ENCODE results near the gene FAM83G.
A peak's percentile ranks its signal among the peaks of the same experiment; 100 is the strongest.
"Not testable (repeated sequence)": the region's sequence is repeated elsewhere in the genome, so short reads cannot be mapped to it uniquely, and the experiment has no call there.

The FAM83G gene

DNA sequence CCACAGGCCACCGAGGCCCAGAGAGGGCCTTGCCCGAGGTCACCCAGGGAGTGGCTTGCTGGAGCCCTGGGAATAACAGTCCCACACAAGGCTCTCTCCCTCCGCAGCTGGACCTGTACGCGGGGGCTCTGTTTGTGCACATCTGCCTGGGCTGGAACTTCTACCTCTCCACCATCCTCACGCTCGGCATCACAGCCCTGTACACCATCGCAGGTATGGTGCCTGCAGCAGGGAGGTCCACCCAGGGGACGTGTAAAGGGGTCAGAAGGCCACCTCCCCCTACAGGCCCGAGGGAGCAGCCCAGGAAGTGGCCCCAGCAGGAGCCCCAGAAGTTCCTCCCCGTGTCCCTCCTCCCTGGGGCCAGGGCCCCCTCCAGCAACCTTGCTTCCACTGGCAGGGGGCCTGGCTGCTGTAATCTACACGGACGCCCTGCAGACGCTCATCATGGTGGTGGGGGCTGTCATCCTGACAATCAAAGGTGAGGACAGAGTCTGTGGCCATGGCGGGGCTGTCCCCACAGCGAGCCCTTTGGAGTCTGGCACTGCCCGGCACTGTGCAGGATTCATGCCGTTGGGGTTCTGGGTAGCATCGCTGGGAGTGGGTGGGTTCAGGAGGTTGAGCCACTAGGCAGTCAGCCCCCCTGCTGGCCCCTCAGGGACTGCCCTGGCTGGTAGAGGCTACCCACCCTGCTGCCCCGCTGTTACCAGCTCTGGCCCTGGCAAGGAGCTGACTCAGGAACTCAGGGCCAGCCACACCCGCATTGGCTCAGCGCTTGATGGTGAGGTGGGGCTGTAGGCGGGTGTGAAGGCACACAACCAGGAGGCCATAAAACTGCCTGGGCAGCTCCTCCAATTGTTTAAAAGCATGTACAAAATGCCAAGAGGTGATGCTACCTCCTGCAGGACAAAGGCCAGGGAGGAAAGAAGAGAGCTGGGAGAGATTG lies 35.3 kb downstream of the FAM83G start:
- no peak for DNase-seq (ENCODE audit: low read depth)

- no peak for DNase-seq (ENCODE audit: low read depth)
Observed at GRCh38 chr17:18968345-18968744, 36.2 kb downstream of the FAM83G start.

DNA sequence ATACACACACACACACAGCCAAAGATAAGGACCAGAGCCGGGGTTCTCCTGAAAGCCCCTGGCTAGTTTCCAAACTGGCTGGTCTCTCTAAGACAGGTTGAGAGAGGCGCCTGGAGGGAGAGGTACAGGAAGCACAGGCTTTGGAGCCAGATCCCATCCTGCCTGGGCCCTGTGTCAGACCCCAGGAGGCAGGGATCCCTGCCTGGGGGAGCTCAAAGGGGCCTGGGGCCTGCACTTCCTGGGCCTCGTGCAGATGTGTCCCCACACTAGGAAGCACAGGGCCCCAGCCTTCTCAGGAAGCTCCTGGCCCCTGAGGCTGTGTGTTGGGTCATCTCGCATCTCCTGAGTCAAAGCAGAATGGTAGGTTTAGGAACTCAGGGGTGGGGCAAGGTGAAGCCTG lies 36.6 kb downstream of the FAM83G start:
- no peak for DNase-seq (ENCODE audit: low read depth)

GRCh38 chr17:18966831-18967624 lies 37.5 kb downstream of the FAM83G start:
- peak; percentile 44 for DNase-seq (ENCODE audit: low read depth)

GRCh38 chr17:18965530-18966236 lies 38.9 kb downstream of the FAM83G start:
- no peak for DNase-seq (ENCODE audit: low read depth)

DNA sequence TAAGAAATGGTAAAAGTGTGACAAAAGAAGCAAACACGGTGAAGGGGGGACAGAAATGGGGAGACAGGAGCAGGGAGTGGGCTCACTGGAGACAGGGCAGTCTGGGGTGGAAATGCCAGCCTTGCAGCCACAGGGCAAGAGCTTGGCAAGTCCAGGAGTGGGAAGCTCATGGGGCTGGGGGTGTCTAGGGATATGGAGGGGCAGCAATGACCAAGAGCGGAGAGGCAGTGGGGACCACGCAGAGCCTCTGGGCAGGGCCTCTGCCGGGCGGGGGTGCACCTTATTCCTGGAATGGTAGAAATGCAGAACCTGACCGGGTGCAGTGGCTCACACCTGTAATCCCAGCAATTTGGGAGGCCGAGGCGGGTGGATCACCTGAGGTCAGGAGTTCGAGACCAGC lies 40.0 kb downstream of the FAM83G start:
- no peak for DNase-seq (ENCODE audit: low read depth)

- no peak for DNase-seq (ENCODE audit: low read depth)
Observed at GRCh38 chr17:18964018-18964351, 40.6 kb downstream of the FAM83G start.

DNA sequence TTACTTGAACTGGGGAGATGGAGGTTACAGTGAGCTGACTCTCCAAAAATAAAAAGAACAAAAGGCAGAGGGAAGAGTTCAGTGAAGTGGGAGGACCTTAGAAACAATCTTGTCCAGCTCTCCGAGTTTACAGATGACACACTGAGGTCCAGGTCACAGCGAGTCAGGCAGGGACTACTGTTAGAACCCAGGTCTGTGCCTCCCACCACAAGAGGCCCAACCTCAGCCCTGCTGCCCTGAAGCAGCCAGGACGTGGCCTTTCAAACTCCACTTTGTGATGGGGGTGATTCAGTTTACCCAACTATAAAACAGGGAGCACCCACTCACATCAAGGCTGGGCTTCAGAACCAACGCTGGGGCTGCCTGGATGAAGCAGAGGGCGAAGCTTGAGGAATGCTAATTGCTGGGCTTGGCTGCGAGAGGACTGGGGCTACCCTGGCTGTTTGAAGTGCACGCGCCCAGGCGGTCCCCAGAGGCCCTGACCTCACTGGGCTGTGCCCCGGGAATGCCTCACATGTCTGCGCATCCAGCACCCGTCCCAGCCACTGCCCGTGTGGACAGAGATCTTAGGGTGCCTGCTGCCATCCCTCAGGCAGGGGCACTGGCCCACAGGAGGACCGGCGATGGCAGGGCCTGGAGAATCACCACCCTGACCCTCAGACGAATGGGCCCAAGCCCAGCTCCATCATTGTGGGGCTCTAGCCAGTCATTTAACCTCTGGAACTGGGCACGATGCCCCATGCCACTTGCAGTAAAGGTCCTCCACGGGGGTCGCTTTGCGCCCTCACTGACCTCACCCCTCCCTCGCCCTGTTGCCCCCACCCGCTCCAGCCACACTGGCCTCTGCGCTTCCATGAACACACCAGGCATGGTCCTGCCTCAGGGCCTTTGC lies 41.2 kb downstream of the FAM83G start:
- no peak for DNase-seq (ENCODE audit: low read depth)

DNA sequence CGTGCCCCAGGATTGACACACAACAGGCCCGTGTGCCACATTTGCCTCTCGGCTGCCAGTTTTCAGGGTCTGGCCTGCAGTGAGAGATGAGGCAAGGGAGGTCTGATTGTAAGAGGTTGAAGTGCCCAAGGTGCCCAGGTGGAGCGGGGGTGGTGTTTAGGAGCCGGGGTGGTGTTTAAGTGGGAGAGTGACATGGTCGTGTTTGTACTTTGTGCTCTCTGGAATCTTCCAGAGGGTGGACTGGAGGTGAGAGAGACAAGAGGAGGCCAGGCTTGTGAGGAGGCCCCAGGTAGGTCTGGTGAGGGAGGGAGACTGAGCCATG lies 42.1 kb downstream of the FAM83G start:
- no peak for DNase-seq (ENCODE audit: low read depth)

GRCh38 chr17:18961634-18962493 lies 42.7 kb downstream of the FAM83G start:
- DNase-seq (ENCODE audit: low read depth), result no peak

- peak; percentile 31 for DNase-seq (ENCODE audit: low read depth)
Observed at GRCh38 chr17:18960803-18961511, 43.6 kb downstream of the FAM83G start.

GRCh38 chr17:18960241-18960665 lies 44.3 kb downstream of the FAM83G start:
- DNase-seq (ENCODE audit: low read depth), result no peak

DNA sequence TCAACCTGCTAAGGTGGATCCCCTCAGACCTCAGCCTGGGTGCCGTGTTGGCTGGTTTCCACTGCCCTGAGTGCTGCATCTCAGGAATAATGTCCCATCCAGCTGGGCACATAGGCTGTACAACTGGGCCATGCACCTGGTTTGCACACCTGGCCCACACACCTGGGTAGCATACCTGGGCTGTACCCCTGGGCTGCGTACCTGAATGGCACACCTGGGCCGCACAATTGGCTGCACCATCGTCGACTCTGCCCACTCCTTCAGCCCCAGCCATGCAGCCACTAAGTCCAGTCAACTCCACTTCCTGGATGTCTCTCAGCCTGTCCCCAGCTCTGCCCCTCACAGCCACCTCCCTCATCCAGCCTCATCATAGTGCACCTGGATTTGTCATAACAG lies 44.7 kb downstream of the FAM83G start:
- no peak for DNase-seq (ENCODE audit: low read depth)

- DNase-seq (ENCODE audit: low read depth), result no peak
Observed at GRCh38 chr17:18959071-18959844, 45.3 kb downstream of the FAM83G start.

DNA sequence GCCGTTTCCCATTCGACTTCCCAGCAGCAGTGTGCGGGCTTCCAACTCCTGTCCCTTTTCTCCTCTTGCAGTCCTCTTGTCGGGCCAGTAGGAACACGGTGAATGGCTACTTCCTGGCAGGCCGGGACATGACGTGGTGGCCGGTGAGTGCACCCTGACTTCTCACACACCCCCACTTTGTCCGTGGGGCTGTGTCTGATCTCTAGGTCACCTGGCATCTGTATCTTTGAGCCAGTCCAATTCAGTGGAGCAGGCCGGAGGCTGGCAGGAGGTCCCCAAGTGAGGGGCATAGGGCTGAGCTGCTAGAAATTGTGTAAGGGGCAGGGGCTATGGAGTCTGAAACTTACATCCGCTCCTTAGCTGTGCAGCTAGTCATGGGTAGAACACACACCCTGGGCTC lies 46.0 kb downstream of the FAM83G start:
- no peak for DNase-seq (ENCODE audit: low read depth)

- no peak for DNase-seq (ENCODE audit: low read depth)
Observed at GRCh38 chr17:18957831-18958230, 46.7 kb downstream of the FAM83G start.

DNA sequence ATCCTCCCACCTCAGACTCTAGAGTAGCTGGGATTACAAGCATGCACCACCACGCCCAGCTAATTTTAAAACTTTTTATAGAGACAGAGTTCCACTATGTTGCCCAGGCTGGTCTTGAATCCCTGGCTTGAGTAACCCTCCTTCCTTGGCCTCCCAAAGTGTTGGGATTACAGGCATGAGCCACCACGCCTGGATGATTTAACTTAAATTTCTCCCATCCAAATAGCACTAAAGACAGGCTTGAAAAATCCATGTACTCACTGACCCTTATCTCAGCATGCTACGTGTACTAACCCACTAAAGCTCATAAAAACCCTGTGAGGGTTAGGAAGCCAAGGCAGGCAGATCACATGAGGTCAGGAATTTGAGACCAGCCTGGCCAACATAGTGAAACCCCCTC lies 48.0 kb downstream of the FAM83G start:
- no peak for DNase-seq (ENCODE audit: low read depth)

- not testable (repeated sequence) for DNase-seq (ENCODE audit: low read depth)
Observed at GRCh38 chr17:18956021-18956420, 48.5 kb downstream of the FAM83G start.

DNA sequence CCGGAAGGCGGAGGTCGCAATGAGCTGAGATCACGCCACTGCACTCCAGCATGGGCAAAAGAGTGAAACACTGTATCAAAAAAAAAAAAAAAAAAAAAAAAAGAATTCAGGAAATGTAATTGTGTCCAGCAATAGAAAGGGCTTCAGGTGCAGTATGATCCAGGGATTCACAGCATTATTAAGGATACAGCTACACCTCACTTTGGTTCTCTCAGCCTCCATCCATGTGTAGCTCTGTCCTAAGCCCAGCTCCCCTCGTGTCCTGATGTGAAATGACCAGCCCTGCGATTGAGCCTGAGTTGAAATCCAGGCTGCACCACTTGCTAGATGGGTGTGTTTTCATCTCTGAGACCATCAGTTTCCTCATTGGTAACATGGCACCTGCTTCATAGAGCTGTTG lies 49.6 kb downstream of the FAM83G start:
- DNase-seq (ENCODE audit: low read depth), result no peak
